Measurements from ENCODE around the gene SART3.
A peak's percentile ranks its signal among the peaks of the same experiment; 100 is the strongest.
"Not testable (repeated sequence)": the region's sequence is repeated elsewhere in the genome, so short reads cannot be mapped to it uniquely, and the experiment has no call there.

SART3 gene

GRCh38 chr12:108518716-108519496 lies 42.1 kb downstream of the SART3 start:
- DNase-seq: no peak

- DNase-seq: no peak
These were observed 42.8 kb downstream of the SART3 start for GRCh38 chr12:108518101-108518715.

DNA sequence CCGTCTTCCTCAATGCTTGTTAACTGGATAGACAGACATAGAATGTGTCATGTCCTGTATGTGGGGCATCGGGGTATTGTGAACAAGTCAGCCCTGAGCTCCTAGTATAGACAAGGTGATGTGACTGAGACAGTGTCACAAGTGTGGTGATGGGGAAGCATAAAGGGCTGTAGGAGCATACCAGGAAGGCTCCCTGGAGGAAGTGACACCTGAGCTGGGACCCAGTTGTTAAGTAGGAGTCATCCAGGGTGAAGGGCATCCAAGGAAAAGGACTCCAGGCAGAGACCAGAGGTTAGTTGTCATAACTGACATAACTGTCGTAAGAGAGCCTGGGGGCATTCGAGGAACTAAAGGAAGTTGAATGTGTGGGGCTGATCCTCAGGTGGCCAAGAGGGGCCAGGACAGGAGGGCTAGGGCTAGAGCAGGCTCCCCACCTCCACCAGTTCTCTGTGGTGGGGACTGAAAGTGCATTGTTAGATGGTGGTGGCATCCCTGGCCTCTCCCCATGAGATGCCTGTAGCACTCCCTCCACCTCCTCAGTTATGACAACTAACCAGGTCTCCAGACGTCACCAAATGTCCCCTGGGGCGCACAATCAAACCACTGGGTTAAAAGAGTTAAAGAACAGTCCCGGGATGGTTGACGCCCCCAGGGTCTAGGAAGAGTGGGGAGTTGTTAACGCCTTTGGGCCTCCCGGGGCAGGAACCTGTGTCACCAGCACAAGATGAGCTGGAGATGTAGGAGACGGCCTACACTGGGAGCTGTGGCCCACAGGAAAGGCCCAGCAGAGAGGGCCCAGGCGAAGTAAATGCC lies 43.5 kb downstream of the SART3 start:
- no peak for DNase-seq

GRCh38 chr12:108516511-108517275 lies 44.3 kb downstream of the SART3 start:
- DNase-seq: no peak

DNA sequence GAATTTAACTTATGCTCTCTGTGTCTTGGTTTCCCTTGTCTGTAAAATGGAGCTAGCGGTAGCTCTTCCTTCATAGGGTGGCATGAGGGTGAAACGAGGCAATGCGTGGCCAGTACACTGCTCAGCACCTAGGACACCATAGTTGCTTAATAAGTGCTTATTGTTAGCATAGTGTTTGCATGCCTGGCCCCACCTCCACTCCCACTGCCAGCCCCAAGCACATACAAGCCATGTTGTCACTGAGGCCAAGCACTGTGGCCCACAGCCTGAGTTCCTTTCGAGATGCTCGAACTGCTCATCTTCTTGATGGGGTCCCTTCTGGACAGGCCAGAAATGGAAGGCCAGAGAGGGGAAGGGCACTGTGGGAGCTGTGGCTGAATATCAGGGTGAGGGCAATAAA lies 45.1 kb downstream of the SART3 start:
- no peak for DNase-seq

DNA sequence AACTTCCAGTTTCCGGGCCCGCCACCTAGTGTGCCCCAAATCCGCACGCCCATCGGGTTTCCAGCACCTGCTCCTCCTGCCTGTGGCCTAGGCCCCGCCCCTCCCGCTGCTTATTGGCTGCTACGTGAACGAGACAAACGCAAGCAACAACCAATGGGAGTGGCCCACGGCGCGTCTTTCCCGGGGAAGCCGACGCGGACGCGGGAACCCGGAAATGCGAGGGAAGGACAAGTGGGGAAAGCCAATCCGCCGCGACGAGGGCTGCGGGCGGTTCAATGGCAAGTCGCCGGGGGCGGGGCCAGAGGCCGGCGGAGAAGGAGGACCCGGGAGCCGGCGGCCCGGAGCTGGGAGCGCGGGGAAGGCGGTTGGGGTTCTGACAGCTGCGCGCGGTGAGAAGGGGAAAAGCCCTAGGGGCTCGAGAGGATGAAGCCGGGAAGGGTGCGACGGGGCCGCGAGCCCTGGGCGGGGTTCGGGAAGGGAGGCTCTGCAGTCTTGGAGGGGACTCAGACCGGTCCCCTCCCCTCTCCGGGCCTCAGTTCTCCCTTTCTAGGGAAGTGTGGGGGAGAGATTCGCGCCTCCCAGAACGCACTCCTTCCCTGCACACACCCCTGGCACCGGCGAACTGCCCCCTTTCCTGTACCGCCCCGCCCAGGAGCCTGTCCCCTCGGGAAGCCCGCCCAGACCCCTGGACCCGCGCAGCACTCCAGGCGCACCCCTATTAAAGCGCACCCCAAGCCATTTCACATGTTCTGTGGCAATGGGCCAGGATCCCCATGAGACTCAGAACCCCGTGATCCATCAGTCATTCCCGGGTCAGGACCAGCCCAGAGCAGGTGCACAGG lies 45.8 kb downstream of the SART3 start, which contains the start of gene FICD:
TSS of gene FICD (plus strand) at position 305 of the 842 bp plus-strand sequence. CDS start 1,696 bp downstream, outside the sequence.
- DNase-seq: peak; percentile 99

- DNase-seq: no peak
These were observed 46.5 kb downstream of the SART3 start for GRCh38 chr12:108514468-108514972.

GRCh38 chr12:108511633-108512540 lies 49.1 kb downstream of the SART3 start:
- DNase-seq: peak; percentile 76

GRCh38 chr12:108510836-108511235 lies 50.1 kb downstream of the SART3 start:
- DNase-seq: no peak

- no peak for DNase-seq
These were observed 51.2 kb downstream of the SART3 start for GRCh38 chr12:108509806-108510205.

DNA sequence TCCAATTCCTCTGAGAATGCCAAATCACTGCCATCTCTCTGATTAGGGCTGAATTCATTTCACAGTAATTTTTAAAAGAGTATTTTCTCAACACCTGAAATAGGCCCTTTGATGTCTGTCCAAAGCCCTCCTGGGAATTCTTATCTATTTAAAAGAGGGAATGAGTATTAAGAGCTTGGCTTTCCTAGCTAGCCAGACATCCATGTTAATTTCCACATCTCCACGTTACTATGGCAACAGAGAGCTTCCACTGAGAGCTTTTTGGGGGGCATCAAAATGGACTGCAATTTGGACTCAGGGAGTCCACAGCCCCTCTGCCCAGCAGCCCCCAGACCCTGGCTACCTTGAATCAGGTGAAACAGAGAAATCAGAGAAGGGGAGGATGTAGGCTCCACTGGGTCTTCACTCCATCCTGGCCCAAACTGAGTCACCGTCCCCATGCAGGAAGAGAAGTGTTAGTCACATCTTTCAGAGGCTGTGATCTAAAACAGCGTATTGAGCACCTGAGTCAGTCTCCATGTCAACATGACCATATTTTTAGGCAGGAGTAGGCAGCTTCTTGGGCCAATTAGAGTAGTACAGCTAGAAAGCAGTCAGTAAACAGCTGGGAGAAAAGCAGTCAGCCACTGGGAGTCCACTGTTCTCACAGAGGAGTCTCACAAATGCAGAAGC lies 52.9 kb downstream of the SART3 start:
- DNase-seq: no peak

GRCh38 chr12:108505129-108505528 lies 55.8 kb downstream of the SART3 start:
- no peak for DNase-seq

DNA sequence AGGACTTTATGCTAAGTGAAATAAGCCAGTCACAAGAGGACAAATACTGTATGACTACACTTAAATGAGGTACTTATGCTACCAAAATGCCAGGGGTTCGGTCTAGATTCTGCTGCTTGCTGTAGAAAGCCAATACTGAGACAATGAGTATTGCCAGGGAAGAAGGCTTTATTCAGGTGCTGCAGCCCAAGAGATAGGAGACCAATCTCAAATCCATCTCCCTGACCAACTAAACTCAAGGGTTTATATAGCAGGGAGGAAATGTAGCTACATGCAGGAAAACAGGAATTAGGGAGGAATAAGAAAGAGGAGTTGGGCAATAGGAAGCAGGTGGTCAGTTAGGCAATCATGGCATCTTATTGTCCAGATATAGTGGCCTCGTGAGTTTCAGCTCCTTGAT lies 58.1 kb downstream of the SART3 start:
- DNase-seq: no peak

DNA sequence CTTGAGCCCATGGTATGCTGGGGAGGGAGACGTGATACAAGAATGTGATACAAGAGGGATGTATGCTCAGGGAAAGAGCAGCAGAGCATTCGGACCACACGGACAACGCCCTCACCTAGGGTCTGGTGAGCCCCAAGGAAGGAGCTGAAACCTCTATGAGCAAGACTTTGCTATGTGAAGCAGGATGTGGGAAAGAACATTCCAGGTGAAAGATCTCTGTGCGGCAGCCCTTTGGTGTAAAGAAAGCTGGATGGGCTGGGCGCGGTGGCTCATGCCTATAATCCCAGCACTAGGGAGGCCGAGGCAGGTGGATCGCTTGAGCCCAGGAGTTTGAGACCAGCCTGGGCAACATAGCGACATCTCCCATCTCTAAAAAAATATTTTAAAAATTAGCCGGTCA lies 62.8 kb downstream of the SART3 start:
- DNase-seq: no peak

DNA sequence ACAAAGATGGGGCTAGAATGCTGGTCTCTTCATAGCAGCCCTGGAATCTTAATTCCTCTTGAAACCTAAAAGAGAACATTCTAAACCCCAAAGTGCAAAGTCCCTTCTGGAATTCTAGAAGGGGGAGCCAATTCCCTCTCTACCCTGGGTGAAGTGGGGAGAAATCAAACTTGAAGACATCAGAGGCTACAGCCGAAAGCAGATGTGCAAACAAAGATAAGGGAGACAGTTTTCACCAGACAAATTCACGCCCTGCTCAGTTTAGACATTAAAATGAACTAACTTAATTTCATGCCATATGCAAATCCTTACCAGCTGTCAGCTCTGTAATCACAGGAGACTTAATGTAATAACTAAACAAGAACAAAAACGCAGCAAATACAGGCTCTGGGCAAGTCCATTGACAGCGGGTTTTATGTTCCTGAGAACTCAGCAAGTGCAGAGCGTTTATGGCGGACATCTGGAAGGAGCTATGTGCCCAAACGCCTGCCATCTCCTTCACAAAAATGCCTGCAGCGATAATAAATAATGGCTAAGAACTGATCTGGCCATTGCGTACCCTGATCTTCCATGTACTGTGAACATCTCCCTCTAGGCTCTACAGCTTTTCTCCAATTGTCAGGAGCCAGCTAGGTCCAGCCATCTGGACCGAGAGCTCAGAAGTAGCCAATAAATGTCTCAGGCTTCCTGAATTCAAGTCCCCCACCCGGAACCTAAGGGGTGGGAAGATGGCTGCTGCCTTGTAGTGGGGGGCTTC lies 65.0 kb downstream of the SART3 start:
- no peak for DNase-seq

GRCh38 chr12:108495054-108495453 lies 65.9 kb downstream of the SART3 start:
- DNase-seq: no peak

- no peak for DNase-seq
These were observed 69.7 kb downstream of the SART3 start for GRCh38 chr12:108491256-108491655.

DNA sequence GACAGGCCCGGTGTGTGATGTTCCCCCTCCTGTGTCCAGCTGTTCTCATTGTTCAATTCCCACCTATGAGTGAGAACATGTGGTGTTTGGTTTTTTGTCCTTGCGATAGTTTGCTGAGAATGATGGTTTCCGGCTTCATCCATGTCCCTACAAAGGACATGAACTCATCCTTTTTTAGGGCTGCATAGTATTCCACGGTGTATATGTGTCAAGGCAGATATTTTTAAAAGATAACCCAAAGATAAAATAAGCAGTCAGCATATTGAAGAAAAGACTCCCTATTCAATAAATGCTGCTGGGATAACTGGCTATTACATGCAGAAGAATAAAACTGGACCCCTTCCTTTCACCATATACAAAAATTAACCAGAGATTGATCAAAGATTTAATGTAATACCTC lies 73.9 kb downstream of the SART3 start:
- not testable (repeated sequence) for DNase-seq

GRCh38 chr12:108485371-108485770 lies 75.6 kb downstream of the SART3 start:
- not testable (repeated sequence) for DNase-seq

Measured in T-helper 9 cell (primary cell).